Inferior parietal cortex (tissue), 1 donor: Measurements from ENCODE around the gene WDR45B.

ENCODE experiments used
- DNase-seq: peaks from one replicate; pipeline ENCODE4 v3.0.0-alpha.2; 2016; ENCODE audit errors: extremely low spot score

Gene WDR45B

DNA sequence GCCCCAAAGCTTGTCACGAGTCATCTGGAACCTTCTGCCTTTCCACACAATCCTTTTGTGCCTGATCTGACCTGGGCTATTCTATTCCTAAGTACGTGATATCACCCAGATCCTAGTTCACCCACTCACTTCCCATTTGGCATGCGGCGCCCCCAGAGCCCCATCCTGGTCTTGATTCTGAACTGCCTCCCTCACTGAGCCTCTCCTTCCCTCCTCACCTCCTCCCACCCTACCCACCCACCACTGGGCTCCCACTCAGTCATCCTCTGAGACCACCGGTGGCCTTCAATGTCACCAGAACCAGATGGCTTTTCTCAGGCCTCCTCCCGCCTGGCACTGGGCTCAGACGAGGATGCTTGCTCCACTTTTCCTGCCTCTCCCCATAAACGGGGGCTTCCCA is 18.5 kb downstream of the WDR45B start:
- no peak for DNase-seq

DNA sequence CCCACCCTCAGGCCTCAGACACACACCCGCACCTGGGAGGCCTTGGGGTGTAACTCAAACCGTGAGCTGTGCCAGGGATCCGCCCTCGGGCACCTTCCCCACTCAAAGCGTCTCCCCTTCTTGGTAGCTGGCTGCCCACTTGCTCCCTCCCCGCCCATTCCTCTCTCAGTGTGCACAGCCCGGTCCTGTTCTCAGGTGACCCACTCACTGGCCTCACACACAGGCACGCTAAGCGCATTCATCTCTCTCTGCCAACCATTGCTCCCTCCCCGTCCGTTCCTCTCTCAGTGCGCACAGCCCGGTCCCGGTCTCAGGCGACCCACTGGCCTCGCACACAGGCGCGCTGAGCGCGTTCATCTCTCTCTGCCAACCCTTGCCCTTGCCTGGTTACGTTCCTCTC is 20.8 kb downstream of the WDR45B start:
- no peak for DNase-seq

DNA sequence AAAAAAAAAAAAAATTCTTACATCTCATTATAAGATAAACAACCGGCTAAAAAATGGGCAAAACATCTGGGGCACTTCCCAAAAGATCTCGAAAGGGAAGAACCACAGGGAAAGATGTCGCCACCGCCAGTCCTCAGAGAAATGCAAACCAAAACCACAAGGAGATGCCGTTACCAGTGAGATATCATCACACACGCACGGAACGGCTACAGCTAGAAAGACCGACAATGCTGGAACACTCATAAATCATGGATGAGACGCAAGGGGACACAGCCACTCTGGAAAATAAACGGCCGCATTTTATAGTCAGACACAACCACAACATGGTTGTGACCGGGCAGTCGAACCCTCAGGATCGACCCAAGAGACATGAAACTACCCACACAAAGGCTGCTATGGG is 24.5 kb downstream of the WDR45B start:
- no peak for DNase-seq

DNA sequence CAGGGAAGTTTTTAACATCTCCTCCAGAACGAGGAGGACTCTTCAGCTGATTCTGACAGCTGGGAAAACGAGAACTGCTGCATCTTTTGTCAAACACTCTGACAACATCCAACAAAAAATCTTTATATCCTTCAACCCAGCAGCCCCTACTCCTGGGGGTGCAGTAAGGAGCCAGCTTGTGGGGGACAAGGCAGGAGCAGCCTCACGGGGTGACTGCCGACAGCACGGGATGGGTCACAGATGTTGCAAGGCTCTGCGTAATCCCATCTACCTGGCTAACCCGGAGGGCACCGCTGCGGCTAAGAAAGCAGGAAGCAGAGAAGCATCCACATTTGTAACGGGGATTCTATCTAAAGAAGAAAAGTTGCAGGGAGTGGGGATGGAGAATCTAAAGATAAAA is 28.6 kb downstream of the WDR45B start:
- DNase-seq, result no peak

GRCh38 chr17:82619211-82619610 is 29.0 kb downstream of the WDR45B start:
- no peak for DNase-seq

GRCh38 chr17:82616021-82616711 is 32.1 kb downstream of the WDR45B start:
- DNase-seq, result no peak

- DNase-seq, result no peak
These were observed 32.9 kb downstream of the WDR45B start for GRCh38 chr17:82615084-82616020.

GRCh38 chr17:82614095-82614631 is 34.1 kb downstream of the WDR45B start:
- no peak for DNase-seq

GRCh38 chr17:82613283-82614094 is 34.8 kb downstream of the WDR45B start:
- no peak for DNase-seq

DNA sequence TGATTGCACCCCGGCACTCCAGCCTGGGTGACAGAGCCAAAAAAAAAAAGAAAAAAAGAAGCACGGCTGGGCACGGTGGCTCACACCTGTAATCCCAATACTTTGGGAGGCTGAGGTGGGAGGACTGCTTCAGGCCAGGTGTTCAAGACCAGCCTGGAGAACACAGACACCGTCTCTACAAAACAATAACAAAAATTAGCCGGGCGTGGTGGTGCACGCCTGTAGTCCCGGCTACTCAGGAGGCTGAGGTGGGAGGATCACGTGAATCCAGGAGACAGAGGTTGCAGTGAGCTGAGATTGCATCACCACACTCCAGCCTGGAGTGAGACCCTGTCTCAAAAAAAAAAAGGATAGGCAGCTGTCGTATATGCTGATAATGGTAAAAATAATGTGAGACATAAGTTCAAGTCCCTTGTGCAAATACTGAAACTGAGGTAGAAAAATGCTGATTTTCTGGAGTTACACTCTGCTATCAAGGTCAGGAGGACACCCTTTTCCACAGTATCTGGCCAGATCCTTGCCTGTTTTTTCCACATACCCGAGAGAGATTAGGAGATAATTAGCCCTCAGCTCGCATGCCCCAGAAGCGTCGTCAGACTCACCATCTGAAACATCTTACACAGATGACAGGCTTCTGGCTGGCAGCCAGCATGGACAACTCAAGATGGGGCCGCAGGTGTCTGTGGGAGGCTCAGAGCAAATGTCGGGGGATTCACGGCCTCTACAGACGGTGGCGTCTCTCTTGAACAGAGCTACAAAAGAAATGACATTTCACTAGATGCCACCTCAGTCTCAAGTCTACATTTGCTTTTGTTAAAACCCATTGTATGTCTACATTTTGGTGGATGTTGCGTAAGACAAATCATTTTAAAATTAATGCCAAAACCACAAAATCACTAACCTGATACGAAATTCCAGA is 36.8 kb downstream of the WDR45B start:
- DNase-seq, result no peak

GRCh38 chr17:82609655-82610054 is 38.6 kb downstream of the WDR45B start:
- no peak for DNase-seq

- DNase-seq, result no peak
These were observed 39.4 kb downstream of the WDR45B start for GRCh38 chr17:82608816-82609215.

DNA sequence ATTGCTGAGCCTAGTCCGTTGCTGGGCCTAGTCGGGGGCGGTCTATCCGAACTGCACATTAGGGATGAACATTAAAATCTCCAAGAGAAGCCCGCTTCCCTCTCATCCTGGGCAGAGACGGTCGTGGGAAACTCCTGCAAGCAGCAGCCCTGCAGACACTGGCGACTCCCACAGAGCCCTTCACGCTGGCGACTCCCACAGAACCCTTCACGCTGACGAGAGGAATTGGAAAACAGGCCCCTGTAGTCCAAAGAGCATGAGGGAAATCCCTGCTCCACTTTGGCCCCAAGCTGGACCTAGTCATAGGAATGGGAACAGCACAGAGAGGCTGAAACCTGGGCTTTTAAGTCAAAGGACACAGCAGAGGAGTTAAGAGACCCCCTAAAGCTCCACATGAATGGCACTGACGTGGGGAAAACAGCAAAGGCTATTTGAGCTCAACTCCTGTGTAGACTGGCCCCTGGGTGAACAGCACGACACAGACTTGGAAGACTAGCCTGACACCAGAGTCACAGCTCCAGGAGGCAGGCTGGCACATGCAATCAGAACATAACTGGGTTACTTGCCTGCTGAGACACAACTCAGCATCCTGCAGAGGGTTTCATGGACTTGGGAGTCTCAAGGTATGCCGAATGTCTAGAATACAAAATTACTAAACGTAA is 42.2 kb downstream of the WDR45B start:
- DNase-seq, result no peak

DNA sequence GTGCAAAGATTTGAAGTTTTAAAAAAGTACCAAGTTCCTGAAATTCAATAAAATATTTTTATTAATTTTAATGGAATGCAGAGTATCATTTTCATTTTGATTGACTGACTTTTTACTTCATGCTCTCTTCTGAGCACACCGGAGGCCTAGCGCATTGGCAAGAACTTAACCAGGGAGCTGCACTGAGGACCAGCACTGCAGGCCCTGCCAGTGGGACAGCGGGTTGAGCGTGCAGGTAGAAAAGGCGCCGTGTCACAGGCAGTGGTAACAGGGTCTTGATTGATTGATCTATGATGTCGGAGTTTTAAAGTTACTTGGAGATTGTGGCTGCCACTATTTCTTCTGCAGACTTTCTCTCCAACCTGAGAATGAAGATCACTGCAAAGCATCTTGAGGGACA is 43.7 kb downstream of the WDR45B start:
- no peak for DNase-seq

DNA sequence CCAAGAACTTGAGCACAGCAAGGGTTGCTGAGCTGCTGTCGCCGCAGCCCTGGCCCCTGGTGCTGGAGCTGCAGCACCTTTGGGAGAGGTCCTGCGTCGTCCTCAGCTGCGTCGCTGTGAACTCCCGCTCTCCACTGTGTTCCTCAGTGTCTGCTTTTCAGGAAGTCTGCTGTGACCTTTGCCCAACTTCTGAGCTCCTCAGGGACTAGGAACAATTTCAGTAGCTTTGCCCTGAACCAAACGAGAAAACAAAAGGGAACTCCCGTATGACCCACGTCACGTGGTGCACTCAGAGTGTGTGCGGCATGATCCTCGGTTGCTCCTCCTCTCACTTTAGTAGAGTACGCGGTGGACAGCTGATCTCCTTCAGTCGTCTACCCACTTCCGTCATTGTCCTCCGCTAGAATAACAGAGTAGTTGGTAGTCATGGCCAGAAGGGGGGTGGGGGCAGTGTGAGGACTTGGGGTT is 44.2 kb downstream of the WDR45B start:
- DNase-seq, result peak; percentile 47

DNA sequence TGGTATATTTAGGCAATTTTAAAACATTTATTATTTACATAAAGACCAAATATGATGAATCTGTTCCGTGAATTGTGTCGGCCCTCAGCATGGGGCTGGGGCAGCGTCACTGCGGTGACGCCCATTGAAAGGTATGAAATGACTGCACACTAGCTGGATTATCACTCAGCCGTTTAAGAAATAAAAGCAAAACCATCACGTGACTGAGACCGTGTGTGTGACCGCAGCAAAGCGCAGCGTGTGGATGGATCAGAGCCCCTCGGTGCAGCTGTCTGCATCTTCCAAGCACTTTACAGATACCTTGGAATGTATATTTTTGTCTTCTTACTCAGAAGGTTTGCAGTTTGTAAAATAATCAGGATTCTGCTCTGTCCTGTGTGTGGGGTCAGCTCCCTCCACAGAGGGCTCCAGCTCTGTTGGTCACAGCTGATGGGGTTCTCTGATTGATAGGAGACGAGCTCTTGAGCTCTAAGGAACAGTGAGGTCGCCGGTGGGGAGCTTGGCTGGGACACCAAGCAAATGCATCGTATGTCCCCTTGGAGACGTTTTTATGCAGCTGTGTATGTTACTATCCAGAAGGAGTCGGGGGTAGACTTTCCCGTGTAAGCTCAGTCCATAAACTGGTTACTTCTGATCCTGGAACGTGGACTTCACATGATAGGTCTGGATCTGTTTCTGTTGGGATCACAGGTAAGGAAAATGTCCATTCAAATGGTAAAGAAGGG is 45.1 kb downstream of the WDR45B start:
- no peak for DNase-seq

DNA sequence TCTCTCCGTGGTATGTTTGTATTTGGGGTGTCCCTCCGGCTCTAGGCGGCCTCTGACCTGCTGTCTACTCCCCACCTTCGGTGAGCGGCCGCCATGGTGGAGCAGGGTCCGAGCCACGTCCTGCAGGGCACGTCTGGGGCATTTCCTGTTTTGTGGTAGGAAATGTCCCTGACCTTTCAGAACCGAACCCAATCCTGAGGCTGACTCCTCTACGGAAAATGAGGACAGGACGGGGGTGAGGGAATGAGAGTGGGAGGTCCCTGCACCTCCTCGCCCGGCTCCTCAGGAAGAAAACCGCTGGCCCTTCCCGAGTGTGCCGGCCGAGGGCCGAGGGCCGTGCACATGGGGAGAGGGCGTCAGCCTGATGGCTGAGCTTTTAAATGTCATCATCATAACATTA is 45.8 kb downstream of the WDR45B start:
- no peak for DNase-seq

DNA sequence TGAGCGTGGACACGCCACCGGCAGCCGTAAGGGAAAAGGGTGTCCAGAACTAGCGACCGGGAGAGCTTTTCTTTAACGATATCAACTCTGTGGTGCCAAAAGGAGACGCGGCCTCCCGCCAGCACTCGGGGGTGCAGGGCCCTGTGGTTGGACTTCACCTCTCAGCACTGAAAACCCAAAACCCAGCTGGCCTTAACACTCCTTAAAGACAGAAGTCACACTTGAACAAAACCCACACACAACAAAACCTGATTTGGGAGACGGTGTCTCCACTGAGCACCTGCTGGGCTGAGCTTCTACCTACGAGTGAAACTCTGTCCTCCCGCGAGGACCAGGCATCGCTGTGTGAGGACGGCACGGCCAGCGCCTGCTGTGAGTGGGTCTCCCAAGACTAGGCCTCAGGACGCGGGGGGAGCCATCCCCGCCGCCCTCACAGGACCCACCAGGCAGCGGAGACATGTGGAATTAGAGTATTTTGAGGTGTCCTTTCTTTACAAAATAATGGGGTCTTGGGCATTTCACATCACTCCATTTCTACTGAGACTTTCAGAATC is 46.7 kb downstream of the WDR45B start:
- DNase-seq, result no peak

DNA sequence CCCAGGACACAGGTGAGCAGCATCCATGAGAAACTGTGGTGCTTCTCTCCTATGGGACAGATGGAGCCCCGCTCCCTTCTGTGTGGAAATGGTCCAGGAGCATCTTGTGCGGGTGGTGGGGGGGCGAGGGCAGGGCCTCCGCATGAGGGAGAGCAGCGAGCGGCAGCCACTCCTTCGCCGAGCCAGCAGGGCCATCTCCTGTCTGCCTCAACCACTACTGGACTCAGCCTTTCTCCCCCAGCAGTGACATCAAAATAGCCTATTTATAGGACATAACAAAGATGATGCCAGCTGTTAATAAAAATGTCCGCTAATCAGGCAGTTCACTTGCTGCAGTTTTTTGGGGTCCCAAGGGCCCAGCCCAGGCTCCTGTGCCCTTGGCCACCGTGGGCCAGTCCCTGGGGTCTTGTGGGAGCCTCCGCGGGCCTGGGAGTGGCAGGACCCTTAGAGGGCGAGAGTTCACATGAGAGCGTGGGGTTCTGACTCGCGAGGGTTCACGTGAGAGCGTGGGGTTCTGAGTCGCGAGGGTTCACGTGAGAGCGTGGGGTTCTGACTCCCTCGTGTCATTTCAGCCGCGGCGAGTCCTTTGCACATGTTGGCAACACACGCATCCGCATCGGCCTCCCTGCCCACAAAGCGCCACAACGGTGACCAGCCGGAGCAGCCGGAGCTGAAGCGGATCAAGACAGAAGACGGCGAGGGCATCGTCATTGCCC is 47.4 kb downstream of the WDR45B start:
- no peak for DNase-seq
